Natural killer cell (primary cell): Measurements from ENCODE around the gene PTPRM. TPM values are rescaled to one million over a fixed set of nuclear protein-coding genes. Genes with fewer than 3 reads are reported as not detected.
"Not testable (repeated sequence)": the region's sequence is repeated elsewhere in the genome, so short reads cannot be mapped to it uniquely, and the experiment has no call there.

Source experiments
- ATAC-seq, 3 donors: fragments of 150-1000 bp in 2 of 3; fragments of 200-7000 bp in 1 of 3; cut with Tn5 transposase; 1 replicate in 1 of 3; 2 replicates in 2 of 3; pipeline ENCODE4 v1.10.0; 2021; ENCODE audit warnings: mild to moderate bottlenecking in 2 of 3, moderate library complexity in 2 of 3
- DNase-seq, 2 donors: peaks; one replicate each; pipeline versions ENCODE4 v3.0.0 to v3.0.0-alpha.2; 2013 to 2021; ENCODE audit warnings: mixed read lengths in 1 of 2
- H3K27ac ChIP-seq: one replicate; pipeline ENCODE4 v1.5.1; 2013; ENCODE audit warnings: mild to moderate bottlenecking, low read length
- H3K27me3 ChIP-seq: one replicate; pipeline ENCODE4 v1.6.1; 2013; ENCODE audit warnings: low read length; ENCODE audit not compliant: control insufficient read depth, insufficient read depth
- H3K36me3 ChIP-seq: one replicate; pipeline ENCODE4 v1.6.1; 2013; ENCODE audit warnings: low read length; ENCODE audit not compliant: control insufficient read depth, insufficient read depth
- H3K4me1 ChIP-seq: one replicate; pipeline ENCODE4 v1.6.1; 2013; ENCODE audit warnings: low read length; ENCODE audit not compliant: control insufficient read depth, insufficient read depth
- H3K4me3 ChIP-seq: one replicate; pipeline ENCODE4 v1.5.1; 2013; ENCODE audit warnings: low read length
- H3K9me3 ChIP-seq: one replicate; pipeline ENCODE4 v1.6.1; 2013; ENCODE audit warnings: low read length; ENCODE audit not compliant: control insufficient read depth, insufficient read depth
- H3K27ac Mint-ChIP-seq, 2 donors: one replicate each; pipeline ENCODE4 v1.8.0; 2022; ENCODE audit warnings: mild to moderate bottlenecking in 2 of 2, mixed read lengths in 2 of 2, moderate library complexity in 1 of 2
- H3K27me3 Mint-ChIP-seq, 2 donors: one replicate each; pipeline ENCODE4 v1.8.0; 2022; ENCODE audit warnings: low read depth in 2 of 2, mixed read lengths in 2 of 2
- H3K36me3 Mint-ChIP-seq: one replicate; pipeline ENCODE4 v1.8.0; 2022; ENCODE audit warnings: mixed read lengths
- H3K4me1 Mint-ChIP-seq, 2 donors: one replicate each; pipeline ENCODE4 v1.8.0; 2022; ENCODE audit warnings: mixed read lengths in 2 of 2
- H3K4me3 Mint-ChIP-seq: one replicate; pipeline ENCODE4 v1.8.0; 2022; ENCODE audit warnings: mild to moderate bottlenecking, moderate library complexity, mixed read lengths
- H3K9me3 Mint-ChIP-seq, 2 donors: one replicate each; pipeline ENCODE4 v1.8.0; 2022; ENCODE audit warnings: mixed read lengths in 2 of 2
- CTCF ChIP-seq: fragments of 200-600 bp; IDR thresholded peaks from one replicate; pipeline ENCODE4 v1.8.0; 2022; ENCODE audit warnings: antibody characterized with exemption
- WGBS: methylation state at CpG from one replicate; pipeline ENCODE4 v1.1.7; 2013; ENCODE audit warnings: missing lambda C conversion rate; ENCODE audit not compliant: insufficient coverage; 5-methylcytosine and 5-hydroxymethylcytosine counted together
- intact Hi-C: fragments of 100-400 bp; cut with micrococcal nuclease; formaldehyde crosslinking; loops from one replicate; pipeline ENCODE4 v1.14.2; 2022
- total RNA-seq, 4 donors: library from RNA; stranded (reverse); fragments of 120-200 nt in 1 of 4; gene quantifications; one replicate each; pipeline versions ENCODE4 v1.2.3 to v1.2.4, GENCODE V29; 2013 to 2022

PTPRM gene
- total RNA-seq, 3 donors from 2014 or later (not counting 1 experiment from before 2014, with no cell fraction given) = 5.0 to 13.2 (median 12.1) TPM

GRCh38 chr18:7957297-7957696, 390.2 kb downstream of the PTPRM start:
- Histone ChIP-seq H3K27ac (peak overlapping the region; percentile 29), H3K4me3 (no peak overlapping the region), H3K9me3 (no peaks in the 10 kb centered on the region), H3K4me1 (peaks cover 3% of the 10 kb centered on the region), H3K27me3 (no peaks in the 10 kb centered on the region), H3K36me3 (no peaks in the 10 kb centered on the region)
- no peaks in the 10 kb centered on the region for H3K4me1 Mint-ChIP-seq
- H3K36me3 Mint-ChIP-seq = no peaks in the 10 kb centered on the region
- ATAC-seq (peak in 1 of 3 donors; percentile 27), DNase-seq (peak in 1 of 2 donors; percentile 51)
- no peak for TF ChIP-seq CTCF
- 86% methylated on average over 3 of the region's 3 CpGs for WGBS
- no peak overlapping the region for H3K4me3 Mint-ChIP-seq
- H3K27me3 Mint-ChIP-seq = no peaks in the 10 kb centered on the region
- no peak overlapping the region for H3K27ac Mint-ChIP-seq
- H3K9me3 Mint-ChIP-seq = no peaks in the 10 kb centered on the region
- intact Hi-C loops = no loop called here

GRCh38 chr18:7958081-7958896, 391.2 kb downstream of the PTPRM start:
- no peaks in the 10 kb centered on the region for H3K27me3 ChIP-seq
- peak overlapping the region in 1 of 2 donors; percentile 44 for H3K27ac Mint-ChIP-seq
- peak overlapping the region; percentile 58 for H3K27ac ChIP-seq
- TF ChIP-seq CTCF = no peak
- no peaks in the 10 kb centered on the region for H3K27me3 Mint-ChIP-seq
- no peaks in the 10 kb centered on the region for H3K9me3 ChIP-seq
- H3K4me3 ChIP-seq = no peak overlapping the region
- no peaks in the 10 kb centered on the region for H3K36me3 Mint-ChIP-seq
- no peaks in the 10 kb centered on the region for H3K4me1 Mint-ChIP-seq
- H3K36me3 ChIP-seq = no peaks in the 10 kb centered on the region
- no peaks in the 10 kb centered on the region for H3K9me3 Mint-ChIP-seq
- intact Hi-C loops = no loop called here
- 71% methylated on average over 4 of the region's 4 CpGs for WGBS
- peak overlapping the region; percentile 41 for H3K4me3 Mint-ChIP-seq
- DNase-seq (peak in 1 of 2 donors; percentile 32), ATAC-seq (no peak)
- peaks cover 3% of the 10 kb centered on the region for H3K4me1 ChIP-seq

- Mint-ChIP-seq H3K9me3 (no peaks in the 10 kb centered on the region), H3K4me1 (no peaks in the 10 kb centered on the region), H3K27ac (peak overlapping the region in 1 of 2 donors; percentile 44), H3K36me3 (no peaks in the 10 kb centered on the region), H3K4me3 (no peak overlapping the region), H3K27me3 (no peaks in the 10 kb centered on the region)
- DNase-seq (peak in 1 of 2 donors; percentile 26), ATAC-seq (no peak)
- peaks cover 3% of the 10 kb centered on the region for H3K4me1 ChIP-seq
- H3K36me3 ChIP-seq = no peaks in the 10 kb centered on the region
- no peak overlapping the region for H3K4me3 ChIP-seq
- WGBS = 73% methylated on average over 1 of the region's 1 CpG
- H3K27me3 ChIP-seq = no peaks in the 10 kb centered on the region
- intact Hi-C loops = no loop called here
- H3K9me3 ChIP-seq = no peaks in the 10 kb centered on the region
- peak overlapping the region; percentile 58 for H3K27ac ChIP-seq
- no peak for TF ChIP-seq CTCF
Measured at GRCh38 chr18:7958897-7959146, 391.7 kb downstream of the PTPRM start.

- H3K36me3 Mint-ChIP-seq, H3K9me3 ChIP-seq, H3K4me1 ChIP-seq, H3K4me3 ChIP-seq, H3K9me3 Mint-ChIP-seq, ATAC-seq, H3K27ac Mint-ChIP-seq, DNase-seq, H3K4me1 Mint-ChIP-seq, H3K27ac ChIP-seq, H3K36me3 ChIP-seq, H3K4me3 Mint-ChIP-seq, H3K27me3 ChIP-seq, intact Hi-C loops, H3K27me3 Mint-ChIP-seq: not testable (repeated sequence)
- WGBS = 90% methylated on average over 2 of the region's 18 CpGs
Measured at GRCh38 chr18:7966682-7967081, 399.6 kb downstream of the PTPRM start.
